Activated CD8-positive, alpha-beta T cell treated with anti-CD3 and anti-CD28 coated beads, Interleukin-2, amount 10 ng/mL, durations not matched to agents 7 days and 5 days (primary cell): Measurements from ENCODE around the gene PHOSPHO1. TPM values are rescaled to one million over a fixed set of nuclear protein-coding genes. Genes with fewer than 3 reads are reported as not detected.

Experiments used
- ATAC-seq: fragments of 150-1000 bp; cut with Tn5 transposase; one replicate; pipeline ENCODE4 v1.10.0; 2021; ENCODE audit warnings: moderate library complexity
- CTCF ChIA-PET: fragments of 350-600 bp; sonication (Branson Sonifier 250); formaldehyde crosslinking; loops from one replicate; lab custom pipeline; 2021; ENCODE audit warnings: antibody characterized with exemption; lab: Charles Lee
- POLR2A ChIA-PET: fragments of 350-600 bp; sonication (Branson Sonifier 250); formaldehyde crosslinking; loops from one replicate; lab custom pipeline; 2021; ENCODE audit warnings: antibody characterized with exemption; lab: Charles Lee
- DNase-seq: peaks from one replicate; pipeline ENCODE4 v3.0.0-alpha.2; 2020
- H3K27ac Mint-ChIP-seq: one replicate; pipeline ENCODE4 v1.8.0; 2021; ENCODE audit warnings: mild to moderate bottlenecking, mixed read lengths
- H3K27me3 Mint-ChIP-seq: one replicate; pipeline ENCODE4 v1.8.0; 2021; ENCODE audit warnings: low read depth, mixed read lengths
- H3K36me3 Mint-ChIP-seq: one replicate; pipeline ENCODE4 v1.8.0; 2021; ENCODE audit warnings: low read depth, mixed read lengths
- H3K4me1 Mint-ChIP-seq: one replicate; pipeline ENCODE4 v1.8.0; 2021; ENCODE audit warnings: low read depth, mixed read lengths
- H3K4me3 Mint-ChIP-seq: one replicate; pipeline ENCODE4 v1.8.0; 2021; ENCODE audit warnings: mild to moderate bottlenecking, mixed read lengths
- H3K9me3 Mint-ChIP-seq: one replicate; pipeline ENCODE4 v1.8.0; 2022; ENCODE audit warnings: mixed read lengths; ENCODE audit not compliant: insufficient read depth
- total RNA-seq, 2 experiments: library from RNA; stranded (reverse); gene quantifications; one replicate each; pipeline ENCODE4 v1.2.3, GENCODE V29; 2021

Gene PHOSPHO1
- total RNA-seq, 2 experiments from 2014 or later = not detected

DNA sequence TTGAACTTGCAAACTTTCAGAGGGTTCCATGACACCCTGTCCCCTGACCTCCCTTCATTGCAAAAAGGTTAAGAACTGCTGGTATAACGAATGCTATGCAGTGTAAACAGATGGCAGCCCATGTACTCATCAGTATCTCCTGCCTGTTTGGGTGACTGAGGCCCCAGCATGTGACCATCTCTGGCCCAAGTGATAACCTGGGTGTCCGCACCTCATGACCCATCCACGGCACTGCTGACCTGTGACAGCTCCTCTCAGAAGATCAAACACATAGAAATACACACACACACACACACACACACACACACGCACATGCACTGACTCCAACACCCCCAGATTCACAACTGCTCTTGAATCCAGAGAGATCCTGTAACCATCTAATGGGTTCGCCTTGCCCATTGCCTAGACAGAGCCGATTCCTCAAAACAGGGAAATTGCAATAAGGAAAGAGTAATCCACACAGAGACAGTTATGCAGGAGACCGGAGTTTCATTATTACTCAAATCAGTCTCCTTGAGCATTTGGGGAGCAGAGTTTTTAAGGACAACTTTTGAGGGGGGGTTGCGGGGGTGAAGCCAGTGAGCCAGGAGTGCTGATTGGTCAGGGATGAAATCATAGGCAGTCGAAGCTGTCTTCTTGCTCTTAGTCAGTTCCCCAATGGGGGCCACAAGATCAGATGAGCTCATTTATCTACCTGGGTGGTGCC lies 11.3 kb upstream of the PHOSPHO1 start:
- ChIA-PET POLR2A (interaction anchor here (0.8 kb wide), 1 partner anchor 10 kb away, joined by 3 read pairs; no protein-coding TSS in a partner anchor), CTCF (interaction anchor here (2.3 kb wide), 1 partner anchor 14 kb away, joined by 10 read pairs; no protein-coding TSS in a partner anchor)
- H3K4me3 Mint-ChIP-seq = no peak overlapping the region
- H3K36me3 Mint-ChIP-seq = no peaks in the 10 kb centered on the region
- no peak for ATAC-seq
- peaks cover under 1% of the 10 kb centered on the region for H3K27me3 Mint-ChIP-seq
- H3K4me1 Mint-ChIP-seq = no peaks in the 10 kb centered on the region
- H3K9me3 Mint-ChIP-seq = no peaks in the 10 kb centered on the region
- no peak for DNase-seq
- H3K27ac Mint-ChIP-seq = no peak overlapping the region

DNA sequence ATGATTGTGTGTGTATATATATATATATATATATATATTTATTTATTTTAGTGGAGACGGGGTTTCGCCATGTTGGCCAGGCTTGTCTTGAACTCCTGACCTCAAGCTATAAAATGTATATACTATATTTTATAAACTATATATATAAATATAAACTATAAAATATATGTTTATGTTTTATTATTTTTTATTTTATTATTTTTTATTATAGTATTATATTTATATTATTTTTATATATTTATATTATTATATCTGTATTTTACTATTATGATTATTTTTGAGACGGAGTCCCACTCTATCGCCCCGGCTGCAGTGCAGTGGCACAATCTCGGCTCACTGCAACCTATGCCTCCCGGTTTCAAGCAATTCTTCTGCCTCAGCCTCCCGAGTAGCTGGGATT lies 10.5 kb upstream of the PHOSPHO1 start:
- ChIA-PET CTCF (interaction anchor here (2.3 kb wide), 1 partner anchor 14 kb away, joined by 10 read pairs; no protein-coding TSS in a partner anchor), POLR2A (no interaction called here)
- Mint-ChIP-seq H3K27ac (no peak overlapping the region), H3K4me3 (no peak overlapping the region), H3K9me3 (no peaks in the 10 kb centered on the region), H3K4me1 (no peaks in the 10 kb centered on the region), H3K27me3 (peaks cover 2% of the 10 kb centered on the region), H3K36me3 (no peaks in the 10 kb centered on the region)
- no peak for DNase-seq
- ATAC-seq = no peak

DNA sequence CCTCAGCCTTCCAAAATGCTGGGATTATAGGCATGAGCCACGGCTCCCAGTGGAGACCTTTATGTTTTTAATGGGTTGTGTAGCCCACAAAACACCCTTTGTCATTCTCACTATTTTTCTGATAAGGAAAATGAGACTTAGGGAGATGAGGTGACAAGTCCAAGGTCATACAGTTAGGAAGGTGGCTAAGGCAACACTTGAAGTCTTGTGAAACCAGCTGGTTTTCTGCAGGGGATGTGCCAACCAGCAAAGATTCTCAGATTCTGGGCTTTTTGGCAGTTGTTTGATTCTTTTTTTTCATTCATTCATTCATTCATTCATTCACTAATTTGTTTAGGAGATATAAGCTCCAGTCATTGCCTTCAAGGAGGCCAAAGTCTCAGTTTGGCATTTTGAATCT lies 10.0 kb upstream of the PHOSPHO1 start:
- POLR2A ChIA-PET = no interaction called here

DNA sequence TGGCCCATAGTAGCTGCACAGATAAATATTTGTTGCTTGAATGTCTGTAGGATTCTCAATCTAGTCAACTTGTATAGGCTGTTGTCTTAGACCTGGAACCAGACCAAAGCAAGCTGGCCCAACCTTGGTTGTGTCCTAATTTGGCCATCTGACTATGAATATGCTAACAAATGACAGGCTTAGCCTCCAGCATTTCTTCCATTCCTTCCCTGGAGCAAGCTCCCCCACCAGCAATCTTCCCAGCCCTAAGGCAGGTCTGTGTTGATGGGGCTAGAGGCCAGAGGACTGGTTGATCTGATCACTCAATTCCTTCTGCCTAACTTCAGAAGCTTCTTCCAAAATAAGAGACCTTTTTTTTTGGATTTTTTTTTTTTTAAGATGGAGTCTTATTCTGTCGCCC lies 9.4 kb upstream of the PHOSPHO1 start:
- POLR2A ChIA-PET = no interaction called here
- H3K9me3 Mint-ChIP-seq = no peaks in the 10 kb centered on the region
- H3K27me3 Mint-ChIP-seq = peaks cover 7% of the 10 kb centered on the region
- no peak overlapping the region for H3K4me3 Mint-ChIP-seq
- no peak for DNase-seq
- H3K4me1 Mint-ChIP-seq = no peaks in the 10 kb centered on the region
- CTCF ChIA-PET = interaction anchor here (1.0 to 2.3 kb wide), 3 partner anchors 13 to 52 kb away, joined by 3 to 10 read pairs (median 3); no protein-coding TSS in a partner anchor
- H3K27ac Mint-ChIP-seq = no peak overlapping the region
- no peak for ATAC-seq
- H3K36me3 Mint-ChIP-seq = no peaks in the 10 kb centered on the region

More for the DNA sequence above, 10.0 kb upstream of the PHOSPHO1 start:
- CTCF ChIA-PET = interaction anchor here (1.0 to 2.3 kb wide), 3 partner anchors 13 to 51 kb away, joined by 3 to 10 read pairs (median 3); no protein-coding TSS in a partner anchor
- Mint-ChIP-seq H3K9me3 (no peaks in the 10 kb centered on the region), H3K27me3 (peaks cover 5% of the 10 kb centered on the region), H3K36me3 (no peaks in the 10 kb centered on the region), H3K4me1 (no peaks in the 10 kb centered on the region), H3K27ac (no peak overlapping the region), H3K4me3 (no peak overlapping the region)
- DNase-seq (no peak), ATAC-seq (no peak)

DNA sequence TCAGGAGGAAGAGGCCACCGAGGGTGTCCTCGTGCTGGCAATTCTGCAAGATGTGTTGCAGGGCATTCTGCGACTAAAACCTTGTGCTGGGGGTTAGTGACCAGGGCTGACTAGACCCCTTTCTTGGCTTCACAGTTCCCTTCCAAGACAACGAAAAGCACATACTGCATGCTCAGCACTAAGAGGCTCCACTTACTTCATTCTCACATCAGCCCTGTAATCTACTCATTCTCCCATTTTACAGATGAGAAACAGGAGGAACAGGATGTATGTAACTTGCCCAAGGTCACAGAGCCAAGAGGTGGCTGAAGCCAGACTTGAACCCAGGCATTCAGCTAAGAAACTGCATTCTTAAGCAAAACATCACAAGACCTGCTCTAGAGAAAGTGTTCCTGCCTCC lies 5.3 kb upstream of the PHOSPHO1 start:
- POLR2A ChIA-PET = no interaction called here

DNA sequence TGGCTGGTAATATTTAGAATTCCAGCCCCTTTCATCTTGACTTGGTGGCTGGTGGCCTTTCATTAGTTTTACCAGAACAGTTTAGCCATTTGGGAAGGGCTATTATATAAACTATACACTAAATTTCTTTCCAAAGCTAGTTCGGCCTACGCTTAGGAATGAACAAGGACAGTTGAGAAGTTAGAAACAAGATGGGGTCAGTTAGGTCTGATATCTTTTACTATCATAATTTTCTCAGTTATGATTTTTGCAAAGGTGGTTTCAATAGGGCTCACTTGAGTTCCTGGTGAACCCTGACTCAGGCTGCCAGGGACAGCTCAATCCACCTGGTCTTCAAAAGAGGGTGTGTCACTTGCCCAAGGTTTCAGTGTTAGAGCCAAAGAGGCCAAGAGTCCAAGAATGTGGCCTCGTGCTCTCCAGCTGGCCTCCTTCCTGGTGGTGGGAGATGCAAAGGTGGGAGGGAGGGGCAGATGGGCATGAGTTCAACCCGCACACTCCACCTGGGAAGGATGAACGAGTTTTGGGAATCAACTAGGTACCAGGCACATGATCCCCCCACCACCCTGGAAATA lies 4.0 kb upstream of the PHOSPHO1 start:
- no peak for DNase-seq
- no peak overlapping the region for H3K27ac Mint-ChIP-seq
- H3K4me3 Mint-ChIP-seq = no peak overlapping the region
- peaks cover 19% of the 10 kb centered on the region for H3K4me1 Mint-ChIP-seq
- ATAC-seq = no peak
- H3K27me3 Mint-ChIP-seq = peaks cover 20% of the 10 kb centered on the region
- no peaks in the 10 kb centered on the region for H3K36me3 Mint-ChIP-seq
- ChIA-PET POLR2A (interaction anchor here (0.6 kb wide), 1 partner anchor 72 kb away, joined by 3 read pairs; no protein-coding TSS in a partner anchor), CTCF (interaction anchor here (0.8 to 1.7 kb wide), 4 partner anchors 12 to 57 kb away, joined by 3 to 6 read pairs (median 4); no protein-coding TSS in a partner anchor)
- no peaks in the 10 kb centered on the region for H3K9me3 Mint-ChIP-seq

More for the DNA sequence above, 5.3 kb upstream of the PHOSPHO1 start:
- Mint-ChIP-seq H3K27ac (no peak overlapping the region), H3K4me1 (peaks cover 11% of the 10 kb centered on the region), H3K9me3 (no peaks in the 10 kb centered on the region), H3K36me3 (no peaks in the 10 kb centered on the region), H3K27me3 (peaks cover 18% of the 10 kb centered on the region), H3K4me3 (no peak overlapping the region)
- ATAC-seq (no peak), DNase-seq (no peak)
- CTCF ChIA-PET = interaction anchor here (1.1 to 1.3 kb wide), 2 partner anchors 9 to 55 kb away, joined by 3 to 6 read pairs; no protein-coding TSS in a partner anchor

DNA sequence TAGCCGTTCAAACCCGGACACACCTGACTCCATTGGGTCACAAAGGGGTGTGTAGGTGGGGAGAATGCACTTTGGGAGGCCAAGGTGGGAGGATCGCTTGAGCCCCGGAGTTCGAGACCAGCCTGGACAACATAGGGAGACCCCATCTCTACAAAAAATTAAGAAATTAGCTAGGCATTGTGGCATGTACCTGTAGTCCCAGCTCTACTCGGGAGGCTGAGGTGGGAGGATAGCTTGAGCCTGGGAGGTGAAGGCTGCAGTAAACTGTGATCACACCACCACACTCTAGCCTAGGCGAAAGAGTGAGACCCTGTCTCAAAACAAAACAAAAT lies 942 bp upstream of the PHOSPHO1 start:
- ATAC-seq (no peak), DNase-seq (no peak)
- CTCF ChIA-PET = interaction anchor here (1.0 to 1.5 kb wide), 6 partner anchors 27 to 199 kb away, joined by 3 to 10 read pairs (median 3); no protein-coding TSS in a partner anchor
- Mint-ChIP-seq H3K36me3 (peaks cover 10% of the 10 kb centered on the region), H3K4me3 (peak overlapping the region; percentile 79), H3K9me3 (no peaks in the 10 kb centered on the region), H3K27ac (peak overlapping the region; percentile 75), H3K27me3 (peaks cover 23% of the 10 kb centered on the region), H3K4me1 (peaks cover 38% of the 10 kb centered on the region)
- POLR2A ChIA-PET = interaction anchor here (0.6 to 1.2 kb wide), 3 partner anchors 11 to 51 kb away, joined by 3 to 4 read pairs (median 3); no protein-coding TSS in a partner anchor

DNA sequence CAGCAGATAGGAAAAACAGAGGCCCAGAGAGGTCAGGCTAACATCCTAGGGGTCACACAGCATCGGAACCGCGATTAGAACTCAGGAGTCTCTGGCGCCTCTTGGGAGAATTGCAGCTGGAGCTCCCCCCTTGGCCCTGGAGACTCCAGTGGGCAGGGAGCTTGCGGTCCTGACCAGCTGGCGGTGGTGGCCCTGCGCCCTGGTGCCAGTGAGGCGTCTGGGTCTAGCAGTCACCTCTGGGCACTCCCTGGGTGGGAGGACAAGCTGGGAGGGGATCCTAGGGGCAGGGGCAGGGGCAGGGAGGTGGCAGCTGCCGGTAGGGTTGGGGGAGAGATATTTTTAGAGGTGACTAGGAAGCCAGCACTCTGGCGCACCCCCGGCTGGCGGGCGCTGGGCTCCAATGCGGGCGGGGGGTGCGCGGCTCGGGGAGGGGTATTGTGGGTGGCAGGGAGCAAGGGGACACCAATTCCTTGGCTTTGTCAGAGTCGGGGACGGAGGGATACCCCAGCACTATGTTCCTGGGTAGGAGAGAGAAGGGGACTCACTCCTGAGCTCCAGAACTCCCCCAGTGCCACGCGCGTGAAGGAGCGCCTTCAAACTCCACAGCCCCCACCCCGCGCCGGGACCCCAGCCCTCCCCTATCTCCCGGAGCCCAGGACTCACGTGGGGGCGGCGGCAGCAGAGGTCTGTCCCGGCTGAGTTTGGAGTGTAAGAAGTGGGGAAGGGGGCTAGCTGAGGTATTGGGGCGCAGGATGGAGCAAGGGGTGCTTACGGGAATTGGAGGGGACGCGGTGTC lies 584 bp downstream of the PHOSPHO1 start:
- DNase-seq (no peak), ATAC-seq (peak; percentile 3)
- POLR2A ChIA-PET = interaction anchor here (0.5 to 1.2 kb wide), 7 partner anchors 12 to 322 kb away, joined by 3 to 5 read pairs (median 3); partner anchors contain the start of genes ABI3 and GNGT2
- peaks cover 46% of the 10 kb centered on the region for H3K4me1 Mint-ChIP-seq
- CTCF ChIA-PET = interaction anchor here (1.0 to 7.2 kb wide), 5 partner anchors 21 to 198 kb away, joined by 3 to 92 read pairs (median 4); no protein-coding TSS in a partner anchor
- no peak overlapping the region for H3K27ac Mint-ChIP-seq
- peaks cover 20% of the 10 kb centered on the region for H3K36me3 Mint-ChIP-seq
- H3K27me3 Mint-ChIP-seq = peaks cover 15% of the 10 kb centered on the region
- H3K9me3 Mint-ChIP-seq = no peaks in the 10 kb centered on the region
- H3K4me3 Mint-ChIP-seq = peak overlapping the region; percentile 79

DNA sequence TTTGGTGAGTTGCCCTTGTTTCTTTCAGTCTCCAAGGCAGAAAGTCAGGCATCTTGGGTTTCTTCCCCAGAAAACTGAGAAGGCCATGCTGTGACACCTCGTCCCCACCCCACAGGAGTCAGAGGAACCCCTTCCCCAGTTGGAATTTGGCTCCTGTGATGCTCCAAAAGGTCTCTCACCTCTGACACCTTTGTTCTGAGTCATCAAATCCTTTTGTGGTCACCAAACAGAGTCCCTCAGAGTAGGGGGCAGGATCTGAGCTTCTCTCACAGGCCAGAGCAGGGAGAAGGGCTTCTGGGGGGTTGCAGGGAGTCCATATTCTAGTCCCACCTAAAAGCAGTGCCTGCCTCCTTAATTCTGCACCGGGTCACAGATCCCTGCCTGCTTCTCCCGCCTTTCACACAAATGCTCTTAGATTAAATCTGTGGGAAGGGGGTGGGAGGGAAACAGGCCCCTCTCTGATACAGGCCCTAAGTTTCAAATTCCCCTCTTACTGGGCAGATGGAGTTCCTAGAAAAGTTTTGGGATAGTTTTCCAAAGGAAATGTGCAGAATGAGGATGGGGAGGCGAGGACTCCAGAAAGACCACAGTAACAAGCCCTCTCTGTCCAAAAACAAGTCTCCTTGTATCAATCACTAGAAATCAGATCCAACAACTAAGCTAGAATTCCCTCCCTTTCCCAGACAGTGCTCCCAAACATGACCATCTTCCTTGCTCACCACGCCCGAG lies 1.3 kb downstream of the PHOSPHO1 start:
- no peak for DNase-seq
- Mint-ChIP-seq H3K4me1 (peaks cover 53% of the 10 kb centered on the region), H3K4me3 (no peak overlapping the region), H3K36me3 (peaks cover 24% of the 10 kb centered on the region), H3K27ac (no peak overlapping the region), H3K27me3 (peaks cover 15% of the 10 kb centered on the region), H3K9me3 (no peaks in the 10 kb centered on the region)
- ChIA-PET POLR2A (interaction anchor here (0.5 to 1.2 kb wide), 7 partner anchors 11 to 322 kb away, joined by 3 to 5 read pairs (median 3); partner anchors contain the start of genes ABI3 and GNGT2), CTCF (interaction anchor here (1.0 to 7.2 kb wide), 6 partner anchors 20 to 197 kb away, joined by 3 to 92 read pairs (median 4); no protein-coding TSS in a partner anchor)
- ATAC-seq = no peak

DNA sequence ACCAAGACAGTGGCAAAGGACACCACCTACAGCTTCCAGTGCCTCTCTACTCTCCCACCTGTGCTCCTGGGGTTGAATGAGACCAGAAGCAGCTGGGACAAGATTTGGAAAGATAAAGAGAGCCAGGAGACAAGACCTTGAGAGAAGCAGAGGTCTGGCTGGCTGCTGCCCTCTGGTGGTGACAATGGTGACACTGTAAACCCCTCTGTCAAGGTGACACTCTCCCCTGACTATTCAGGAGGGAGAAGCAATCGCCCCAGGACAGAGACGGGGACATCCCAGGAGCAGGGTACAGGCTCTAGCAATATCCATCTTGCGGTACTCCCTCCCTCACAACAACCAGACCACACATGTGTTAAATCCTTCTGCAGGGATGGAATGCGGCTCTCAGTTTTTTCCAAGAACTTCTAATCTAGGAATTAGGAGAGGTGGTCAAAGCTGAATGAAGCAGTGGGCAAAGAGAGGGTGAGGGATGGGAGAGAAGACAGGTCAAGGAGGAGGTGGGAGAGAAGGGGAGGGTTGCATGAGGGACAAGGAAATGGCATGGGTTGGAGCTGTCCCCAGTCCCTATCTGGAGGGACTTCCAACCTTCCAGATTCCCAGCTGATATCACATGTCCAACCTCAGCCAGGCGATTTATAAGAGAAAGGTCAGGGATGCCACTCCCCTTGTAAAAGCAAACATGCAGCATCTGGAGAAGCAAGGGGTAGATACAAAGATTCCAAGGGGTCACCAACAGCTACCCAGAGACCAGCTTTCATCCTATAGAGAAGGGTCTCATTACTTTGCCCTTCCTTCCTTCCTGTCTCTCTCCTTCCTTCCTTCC lies 2.9 kb downstream of the PHOSPHO1 start:
- H3K9me3 Mint-ChIP-seq = no peaks in the 10 kb centered on the region
- peaks cover 67% of the 10 kb centered on the region for H3K4me1 Mint-ChIP-seq
- POLR2A ChIA-PET = interaction anchor here (0.8 to 6.0 kb wide), 7 partner anchors 9 to 46 kb away, joined by 3 to 39 read pairs (median 5); partner anchors contain the start of genes ABI3 and GNGT2
- peak; percentile 38 for ATAC-seq
- CTCF ChIA-PET = interaction anchor here (0.7 to 7.2 kb wide), 21 partner anchors 8 to 376 kb away, joined by 3 to 92 read pairs (median 3); partner anchors contain the start of genes ABI3 and GNGT2
- peaks cover 37% of the 10 kb centered on the region for H3K36me3 Mint-ChIP-seq
- peak overlapping the region; percentile 43 for H3K27ac Mint-ChIP-seq
- DNase-seq = peak; percentile 88
- H3K27me3 Mint-ChIP-seq = peaks cover 13% of the 10 kb centered on the region
- no peak overlapping the region for H3K4me3 Mint-ChIP-seq
